Neuronal stem cell (in vitro differentiated cells): ENCODE data around the gene C10orf120.

Experiments used
- DNase-seq: peaks from one replicate; pipeline ENCODE4 v3.0.0-alpha.2; 2013; ENCODE audit warnings: low spot score
- H2AFZ ChIP-seq: one replicate; pipeline ENCODE4 v1.6.1; 2013; ENCODE audit warnings: mild to moderate bottlenecking, low read length, inconsistent platforms
- H2AK5ac ChIP-seq: 2 replicates; pipeline ENCODE4 v1.6.1; 2013; ENCODE audit warnings: low read depth, mild to moderate bottlenecking, inconsistent platforms, low read length, moderate library complexity, mixed read lengths
- H2BK120ac ChIP-seq: 2 replicates; pipeline ENCODE4 v1.6.1; 2013; ENCODE audit warnings: low read depth, mild to moderate bottlenecking, inconsistent platforms, low read length, moderate library complexity, mixed read lengths
- H2BK12ac ChIP-seq: one replicate; pipeline ENCODE4 v1.6.1; 2013; ENCODE audit warnings: low read length, inconsistent platforms
- H2BK15ac ChIP-seq: 2 replicates; pipeline ENCODE4 v1.6.1; 2013; ENCODE audit warnings: mild to moderate bottlenecking, low read length, inconsistent platforms, mixed read lengths
- H2BK5ac ChIP-seq: one replicate; pipeline ENCODE4 v1.6.1; 2013; ENCODE audit warnings: inconsistent platforms, mild to moderate bottlenecking, low read length, moderate library complexity
- H3K14ac ChIP-seq: one replicate; pipeline ENCODE4 v1.6.1; 2013; ENCODE audit warnings: low read length, inconsistent platforms
- H3K18ac ChIP-seq: 2 replicates; pipeline ENCODE4 v1.6.1; 2013; ENCODE audit warnings: low read length, inconsistent platforms
- H3K23ac ChIP-seq: 2 replicates; pipeline ENCODE4 v1.6.1; 2013; ENCODE audit warnings: low read depth, mild to moderate bottlenecking, mixed read lengths, low read length, inconsistent platforms; ENCODE audit not compliant: poor library complexity
- H3K27ac ChIP-seq: replicated peaks from 3 replicates; pipeline ENCODE4 v1.5.1; 2013; ENCODE audit warnings: low read length, inconsistent platforms
- H3K27me3 ChIP-seq, 3 experiments: 2 replicates each; pipeline ENCODE4 v1.6.1; 2013; ENCODE audit warnings: low read length in 3 of 3, mild to moderate bottlenecking in 2 of 3, inconsistent platforms in 1 of 3, low read depth in 1 of 3, mixed read lengths in 1 of 3, moderate library complexity in 1 of 3; ENCODE audit not compliant: control insufficient read depth in 3 of 3, insufficient read depth in 3 of 3
- H3K36me3 ChIP-seq, 2 donors: replicated peaks in 1 of 2; 2 replicates each; pipeline ENCODE4 v1.6.1; 2013; ENCODE audit warnings: low read length in 2 of 2; ENCODE audit not compliant: control insufficient read depth in 2 of 2, insufficient read depth in 2 of 2
- H3K4ac ChIP-seq: 2 replicates; pipeline ENCODE4 v1.6.1; 2013; ENCODE audit warnings: inconsistent platforms, mild to moderate bottlenecking, low read length, moderate library complexity
- H3K4me1 ChIP-seq, 2 donors: 1 replicate in 1 of 2; 2 replicates in 1 of 2; pipeline ENCODE4 v1.6.1; 2013; ENCODE audit warnings: low read length in 2 of 2, low read depth in 1 of 2; ENCODE audit not compliant: control insufficient read depth in 2 of 2, insufficient read depth in 1 of 2
- H3K4me2 ChIP-seq: one replicate; pipeline ENCODE4 v1.6.1; 2013; ENCODE audit warnings: mild to moderate bottlenecking, low read length, inconsistent platforms; ENCODE audit not compliant: insufficient read depth, poor library complexity, severe bottlenecking
- H3K4me3 ChIP-seq, 2 donors: 2 replicates each; pipeline ENCODE4 v1.5.1; 2013; ENCODE audit warnings: low read length in 2 of 2, mild to moderate bottlenecking in 2 of 2, inconsistent platforms in 1 of 2, moderate library complexity in 1 of 2
- H3K79me1 ChIP-seq: one replicate; pipeline ENCODE4 v1.6.1; 2013; ENCODE audit warnings: low read depth, mild to moderate bottlenecking, inconsistent platforms, low read length, moderate library complexity
- H3K9ac ChIP-seq: one replicate; pipeline ENCODE4 v1.6.1; 2013; ENCODE audit warnings: mild to moderate bottlenecking, low read depth, low read length, inconsistent platforms; ENCODE audit not compliant: poor library complexity
- H3K9me3 ChIP-seq, 2 donors: replicated peaks in 1 of 2; 2 replicates each; pipeline versions ENCODE3 to v1.6.1; 2013; ENCODE audit warnings: low read length in 2 of 2, mild to moderate bottlenecking in 2 of 2, inconsistent platforms in 1 of 2, low read depth in 1 of 2, mixed read lengths in 1 of 2, moderate library complexity in 1 of 2; ENCODE audit not compliant: control insufficient read depth in 2 of 2, insufficient read depth in 1 of 2
- H4K8ac ChIP-seq: one replicate; pipeline ENCODE4 v1.6.1; 2013; ENCODE audit warnings: low read depth, mild to moderate bottlenecking, inconsistent platforms, low read length, moderate library complexity
- H4K91ac ChIP-seq: one replicate; pipeline ENCODE4 v1.6.1; 2013; ENCODE audit warnings: low read length, low read depth, mild to moderate bottlenecking, inconsistent platforms; ENCODE audit not compliant: poor library complexity
- WGBS, 2 donors: extraction: QIAGEN DNeasy Blood & Tissue Kit; methylation state at CpG; one replicate each; pipeline ENCODE4 v1.1.7; 2013; ENCODE audit warnings: missing lambda C conversion rate in 2 of 2, mixed read lengths in 1 of 2; ENCODE audit not compliant: insufficient read length in 2 of 2, insufficient replicate concordance in 1 of 2; ENCODE audit errors: extremely low coverage in 2 of 2; 5-methylcytosine and 5-hydroxymethylcytosine counted together

Gene C10orf120

DNA sequence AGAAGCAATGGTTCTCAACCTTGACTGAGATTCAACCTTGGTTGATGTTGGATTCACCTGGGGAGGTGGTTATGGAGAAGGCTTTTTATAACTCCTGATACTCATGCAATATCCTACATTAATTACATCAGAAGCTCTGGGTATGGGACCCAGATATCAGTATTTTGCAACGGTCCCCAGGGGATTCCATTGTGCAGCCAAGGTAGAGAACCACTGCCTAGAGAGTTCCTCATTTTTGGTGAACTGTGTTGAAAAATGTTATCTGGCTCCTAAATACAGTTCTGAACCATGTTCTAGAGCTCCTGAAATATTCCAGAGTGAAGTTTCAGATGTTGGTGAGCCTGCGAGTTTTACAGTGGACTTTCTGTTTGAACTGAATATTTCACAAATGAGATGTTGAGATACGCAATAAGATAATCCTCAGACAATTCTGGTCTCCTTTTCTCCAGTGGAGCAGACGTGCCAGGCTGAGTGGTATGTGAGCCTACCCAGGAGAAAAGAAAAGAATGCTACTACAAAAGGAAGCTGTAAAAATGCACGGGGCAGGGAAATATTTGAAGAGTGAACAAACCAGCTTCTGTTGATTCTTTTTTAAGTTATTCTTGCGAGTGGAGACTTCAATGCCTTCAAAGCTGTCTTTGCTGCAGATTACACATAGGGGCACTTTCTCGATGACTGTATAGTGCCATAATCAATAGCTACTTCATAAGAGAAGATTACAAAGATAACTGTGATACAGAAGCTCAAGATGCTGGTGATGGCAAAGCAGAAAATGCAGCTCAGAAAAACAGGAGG, 13.6 kb upstream of the C10orf120 start:
- Histone ChIP-seq H3K9me3 (no peaks in the 10 kb centered on the region), H2BK12ac (no peak overlapping the region), H3K4ac (no peak overlapping the region), H3K4me2 (no peak overlapping the region), H3K9ac (no peak overlapping the region), H2BK120ac (no peak overlapping the region), H3K27ac (no peak overlapping the region), H3K23ac (no peak overlapping the region), H3K4me1 (peaks cover 0 to 6% of the 10 kb centered on the region in 2 donors), H3K27me3 (peaks cover 0 to 3% (median 0%) of the 10 kb centered on the region in 3 experiments), H4K91ac (no peak overlapping the region), H2BK5ac (no peak overlapping the region), H3K18ac (no peak overlapping the region), H4K8ac (no peak overlapping the region), H2AK5ac (no peak overlapping the region), H3K4me3 (no peak overlapping the region), H3K14ac (no peak overlapping the region), H2BK15ac (no peak overlapping the region), H3K36me3 (no peaks in the 10 kb centered on the region), H3K79me1 (peaks cover 2% of the 10 kb centered on the region), H2AFZ (no peak overlapping the region)
- WGBS, 2 donors: no CpG with 5 or more reads among the region's 7 CpGs
- DNase-seq: no peak

DNA sequence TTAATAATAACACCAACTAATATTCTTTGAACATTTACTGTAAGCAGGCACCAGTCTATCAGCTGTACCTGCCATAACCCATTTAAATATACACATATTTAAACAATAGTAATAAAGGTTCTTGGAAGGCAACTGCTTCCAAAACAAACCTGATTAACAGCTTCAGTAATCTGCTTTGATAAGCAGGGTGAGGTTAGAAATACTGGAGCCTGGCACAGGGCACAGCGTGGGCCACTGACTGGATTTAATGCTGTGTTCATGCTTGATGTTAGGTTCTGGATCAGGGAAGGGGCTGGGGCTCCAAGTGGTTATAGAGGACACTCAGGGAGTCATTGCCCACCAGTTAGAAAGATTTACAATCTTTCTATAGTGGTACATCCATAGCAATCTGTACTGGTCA, 10.9 kb upstream of the C10orf120 start:
- Histone ChIP-seq H3K4me2 (no peak overlapping the region), H3K14ac (no peak overlapping the region), H3K79me1 (no peaks in the 10 kb centered on the region), H3K4ac (no peak overlapping the region), H2BK5ac (no peak overlapping the region), H3K23ac (no peak overlapping the region), H3K4me1 (peaks cover 0 to 6% of the 10 kb centered on the region in 2 donors), H3K9me3 (no peaks in the 10 kb centered on the region), H3K27me3 (no peaks in the 10 kb centered on the region), H3K27ac (no peak overlapping the region), H3K36me3 (no peaks in the 10 kb centered on the region), H3K9ac (no peak overlapping the region), H2BK120ac (no peak overlapping the region), H2AFZ (no peak overlapping the region), H2BK12ac (no peak overlapping the region), H4K91ac (no peak overlapping the region), H3K4me3 (no peak overlapping the region), H3K18ac (no peak overlapping the region), H2AK5ac (no peak overlapping the region), H4K8ac (no peak overlapping the region), H2BK15ac (no peak overlapping the region)
- no peak for DNase-seq
- WGBS, 2 donors: no CpG with 5 or more reads among the region's 1 CpG

DNA sequence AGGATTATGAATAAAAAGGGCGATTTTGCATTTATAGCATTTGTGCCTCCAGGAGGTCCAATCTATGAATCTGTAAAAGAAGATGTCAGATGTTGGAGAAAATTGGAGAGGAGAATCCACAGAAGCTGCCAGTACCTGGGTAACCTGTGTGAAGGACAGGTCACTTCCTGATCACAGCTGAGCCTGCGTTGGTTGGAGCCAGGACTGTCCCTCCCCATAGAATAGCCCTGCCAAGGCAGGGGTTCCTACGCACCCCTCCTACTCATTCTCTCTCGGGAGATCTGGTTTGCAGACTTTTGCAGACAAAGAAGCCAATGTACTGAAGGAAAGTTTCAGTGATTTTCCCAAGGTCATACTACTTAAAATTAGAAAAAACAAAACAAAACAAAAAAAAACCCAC, 10.3 kb upstream of the C10orf120 start:
- Histone ChIP-seq H3K9me3 (no peaks in the 10 kb centered on the region), H4K8ac (no peak overlapping the region), H3K4me3 (no peak overlapping the region), H3K79me1 (no peaks in the 10 kb centered on the region), H3K4me1 (peaks cover 0 to 6% of the 10 kb centered on the region in 2 donors), H3K18ac (no peak overlapping the region), H2AFZ (no peak overlapping the region), H3K4ac (no peak overlapping the region), H3K27ac (no peak overlapping the region), H2BK15ac (no peak overlapping the region), H2BK12ac (no peak overlapping the region), H3K9ac (no peak overlapping the region), H2BK5ac (no peak overlapping the region), H3K27me3 (no peaks in the 10 kb centered on the region), H2BK120ac (no peak overlapping the region), H3K36me3 (no peaks in the 10 kb centered on the region), H3K4me2 (no peak overlapping the region), H4K91ac (no peak overlapping the region), H3K14ac (no peak overlapping the region), H2AK5ac (no peak overlapping the region), H3K23ac (no peak overlapping the region)
- DNase-seq: no peak
- WGBS, 2 donors: no CpG with 5 or more reads among the region's 4 CpGs

DNA sequence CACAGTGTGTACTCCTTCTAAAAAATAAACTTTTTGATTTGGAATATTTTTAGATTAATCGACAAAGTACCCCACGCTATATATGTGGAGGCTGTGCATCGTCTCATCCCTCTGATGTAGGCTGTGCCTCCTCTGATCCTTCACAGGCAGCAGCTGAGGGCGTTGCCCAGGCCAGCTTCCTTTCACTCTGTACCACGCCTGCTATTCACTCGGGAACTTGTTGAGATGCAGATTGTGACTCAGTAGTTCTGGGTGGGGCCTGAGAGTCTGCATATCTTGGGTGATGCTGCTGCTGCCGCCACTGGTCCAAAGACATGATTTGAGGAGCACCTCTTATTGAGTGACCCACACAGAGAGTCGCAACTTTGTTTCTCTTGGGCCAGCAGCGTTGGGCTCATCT, 7.9 kb upstream of the C10orf120 start:
- Histone ChIP-seq H2AK5ac (no peak overlapping the region), H3K4me3 (no peak overlapping the region), H3K79me1 (no peaks in the 10 kb centered on the region), H3K14ac (no peak overlapping the region), H3K36me3 (no peaks in the 10 kb centered on the region), H2AFZ (no peak overlapping the region), H3K27me3 (no peaks in the 10 kb centered on the region), H3K4me2 (no peak overlapping the region), H2BK5ac (no peak overlapping the region), H3K4me1 (peaks cover 0 to 6% of the 10 kb centered on the region in 2 donors), H3K4ac (no peak overlapping the region), H2BK15ac (no peak overlapping the region), H3K9ac (no peak overlapping the region), H2BK120ac (no peak overlapping the region), H4K8ac (no peak overlapping the region), H2BK12ac (no peak overlapping the region), H3K23ac (no peak overlapping the region), H4K91ac (no peak overlapping the region), H3K9me3 (no peaks in the 10 kb centered on the region), H3K27ac (no peak overlapping the region), H3K18ac (no peak overlapping the region)
- no peak for DNase-seq
- no CpG with 5 or more reads among the region's 9 CpGs for WGBS, 2 donors
